Peyer's patch (tissue), 4 donors: ENCODE results near the gene KDM2A.

ENCODE experiments used
- CTCF ChIP-seq, 6 experiments: fragments of 450-650 bp in 4 of 6; fragments of 200-600 bp in 2 of 6; sonication (generic) in 1 of 6; IDR thresholded peaks; one replicate each; pipeline ENCODE4 v1.5.1; 2017 to 2019; ENCODE audit warnings: antibody characterized with exemption in 6 of 6, mild to moderate bottlenecking in 3 of 6, moderate library complexity in 1 of 6
- POLR2A ChIP-seq, 2 donors: fragments of 450-650 bp; IDR thresholded peaks; one replicate each; pipeline ENCODE4 v1.5.1; 2017; ENCODE audit warnings: antibody characterized with exemption in 2 of 2, mild to moderate bottlenecking in 2 of 2, moderate library complexity in 2 of 2

GRCh38 chr11:67211656-67212436 lies 92.8 kb downstream of the KDM2A start:
- TF ChIP-seq CTCF (IDR thresholded peaks at IDR 0.05): no peak
- no peak for TF ChIP-seq POLR2A (IDR thresholded peaks at IDR 0.05)
